ENCODE results near the gene NADSYN1. TPM values are rescaled to one million over a fixed set of nuclear protein-coding genes. Genes with fewer than 3 reads are reported as not detected.

NADSYN1 gene
- total RNA-seq, 2 experiments from 2014 or later = 76.6 to 78.9 TPM

DNA sequence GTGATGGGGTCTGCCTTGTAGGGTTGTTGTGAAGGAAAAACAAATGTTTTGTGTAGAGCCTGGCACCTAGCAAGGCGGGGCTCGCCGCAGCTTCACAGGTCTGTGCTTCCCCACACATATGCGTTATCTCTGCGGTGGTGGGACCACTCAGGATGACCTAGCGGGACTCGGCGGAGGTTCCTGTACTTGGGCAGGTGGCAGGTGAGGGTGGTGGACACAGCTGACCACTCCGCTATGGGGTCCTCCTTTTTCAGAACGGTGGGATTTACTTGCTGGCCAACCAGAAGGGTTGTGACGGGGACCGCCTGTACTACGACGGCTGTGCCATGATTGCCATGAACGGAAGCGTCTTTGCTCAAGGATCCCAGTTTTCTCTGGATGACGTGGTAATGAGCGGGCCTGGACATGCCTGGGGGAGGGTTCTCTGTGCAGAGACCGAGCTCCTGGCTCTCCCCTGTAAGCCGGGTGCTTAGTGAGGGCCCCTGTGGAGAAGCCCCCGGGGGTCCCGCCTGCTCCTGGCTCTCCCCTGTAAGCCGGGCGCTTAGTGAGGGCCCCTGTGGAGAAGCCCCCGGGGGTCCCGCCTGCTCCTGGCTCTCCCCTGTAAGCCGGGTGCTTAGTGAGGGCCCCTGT, 21.3 kb downstream of the NADSYN1 start:
- Mint-ChIP-seq H3K4me1 (ENCODE audit: low read depth) (no peaks in the 10 kb centered on the region), H3K27me3 (ENCODE audit: low read depth) (no peaks in the 10 kb centered on the region), H3K27ac (no peak overlapping the region), H3K36me3 (ENCODE audit: low read depth) (peaks cover 27% of the 10 kb centered on the region), H3K9me3 (no peaks in the 10 kb centered on the region), H3K4me3 (no peak overlapping the region)
- intact Hi-C loops (cut with micrococcal nuclease) = no loop called here
- no peak for DNase-seq
- CTCF ChIA-PET = no interaction called here

GRCh38 chr11:71474771-71475483, 21.9 kb downstream of the NADSYN1 start:
- Mint-ChIP-seq H3K27me3 (ENCODE audit: low read depth) (no peaks in the 10 kb centered on the region), H3K27ac (no peak overlapping the region), H3K36me3 (ENCODE audit: low read depth) (peaks cover 33% of the 10 kb centered on the region), H3K4me3 (no peak overlapping the region), H3K4me1 (ENCODE audit: low read depth) (no peaks in the 10 kb centered on the region), H3K9me3 (no peaks in the 10 kb centered on the region)
- DNase-seq = no peak
- CTCF ChIA-PET = no interaction called here
- intact Hi-C loops (cut with micrococcal nuclease) = no loop called here

GRCh38 chr11:71476031-71476430, 23.0 kb downstream of the NADSYN1 start:
- Mint-ChIP-seq H3K4me1 (ENCODE audit: low read depth) (no peaks in the 10 kb centered on the region), H3K36me3 (ENCODE audit: low read depth) (peaks cover 34% of the 10 kb centered on the region), H3K27ac (no peak overlapping the region), H3K4me3 (no peak overlapping the region), H3K9me3 (no peaks in the 10 kb centered on the region), H3K27me3 (ENCODE audit: low read depth) (no peaks in the 10 kb centered on the region)
- no peak for DNase-seq
- CTCF ChIA-PET = no interaction called here
- intact Hi-C loops (cut with micrococcal nuclease) = no loop called here

GRCh38 chr11:71476926-71477640, 24.1 kb downstream of the NADSYN1 start:
- Mint-ChIP-seq H3K27ac (no peak overlapping the region), H3K27me3 (ENCODE audit: low read depth) (no peaks in the 10 kb centered on the region), H3K4me3 (no peak overlapping the region), H3K9me3 (no peaks in the 10 kb centered on the region), H3K36me3 (ENCODE audit: low read depth) (peaks cover 34% of the 10 kb centered on the region), H3K4me1 (ENCODE audit: low read depth) (no peaks in the 10 kb centered on the region)
- CTCF ChIA-PET = no interaction called here
- intact Hi-C loops (cut with micrococcal nuclease) = no loop called here
- no peak for DNase-seq

- H3K36me3 Mint-ChIP-seq (ENCODE audit: low read depth) = peaks cover 33% of the 10 kb centered on the region
- no peaks in the 10 kb centered on the region for H3K4me1 Mint-ChIP-seq (ENCODE audit: low read depth)
- H3K27ac Mint-ChIP-seq = no peak overlapping the region
- no peak overlapping the region for H3K4me3 Mint-ChIP-seq
- DNase-seq = no peak
- no peaks in the 10 kb centered on the region for H3K9me3 Mint-ChIP-seq
- intact Hi-C loops (cut with micrococcal nuclease) = no loop called here
- H3K27me3 Mint-ChIP-seq (ENCODE audit: low read depth) = no peaks in the 10 kb centered on the region
- CTCF ChIA-PET = no interaction called here
These were observed 24.9 kb downstream of the NADSYN1 start for GRCh38 chr11:71477641-71478527.

- Mint-ChIP-seq H3K9me3 (no peaks in the 10 kb centered on the region), H3K36me3 (ENCODE audit: low read depth) (peaks cover 38% of the 10 kb centered on the region), H3K27me3 (ENCODE audit: low read depth) (no peaks in the 10 kb centered on the region), H3K4me3 (no peak overlapping the region), H3K4me1 (ENCODE audit: low read depth) (no peaks in the 10 kb centered on the region), H3K27ac (no peak overlapping the region)
- DNase-seq = no peak
- intact Hi-C loops (cut with micrococcal nuclease) = no loop called here
- CTCF ChIA-PET = no interaction called here
These were observed 25.5 kb downstream of the NADSYN1 start for GRCh38 chr11:71478528-71478840.

- no peak for DNase-seq
- Mint-ChIP-seq H3K36me3 (ENCODE audit: low read depth) (peaks cover 59% of the 10 kb centered on the region), H3K9me3 (no peaks in the 10 kb centered on the region), H3K27me3 (ENCODE audit: low read depth) (no peaks in the 10 kb centered on the region), H3K4me3 (no peak overlapping the region), H3K4me1 (ENCODE audit: low read depth) (no peaks in the 10 kb centered on the region), H3K27ac (no peak overlapping the region)
- CTCF ChIA-PET = no interaction called here
- intact Hi-C loops (cut with micrococcal nuclease) = no loop called here
These were observed 28.3 kb downstream of the NADSYN1 start for GRCh38 chr11:71481101-71481960.

DNA sequence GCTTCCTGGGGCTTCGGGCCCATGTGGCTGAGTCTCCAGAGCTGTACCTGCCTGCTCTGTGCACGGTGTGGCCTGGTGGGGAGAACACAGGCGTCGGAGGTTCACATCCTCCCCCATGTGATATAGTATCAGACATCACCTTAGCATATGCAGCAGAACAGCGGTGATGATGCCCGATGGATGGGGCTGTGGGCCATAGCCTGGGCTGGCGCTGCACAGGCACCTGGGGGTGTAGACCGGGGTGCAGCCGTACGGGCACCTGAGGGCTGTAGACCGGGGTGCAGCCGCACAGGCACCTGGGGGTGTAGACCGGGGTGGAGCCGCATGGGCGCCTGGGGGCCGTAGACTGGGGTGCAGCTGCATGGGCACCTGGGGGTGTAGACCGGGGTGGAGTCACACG, 29.2 kb downstream of the NADSYN1 start:
- CTCF ChIA-PET = no interaction called here
- no peak for DNase-seq
- Mint-ChIP-seq H3K4me3 (no peak overlapping the region), H3K27me3 (ENCODE audit: low read depth) (no peaks in the 10 kb centered on the region), H3K9me3 (no peaks in the 10 kb centered on the region), H3K36me3 (ENCODE audit: low read depth) (peaks cover 58% of the 10 kb centered on the region), H3K27ac (no peak overlapping the region), H3K4me1 (ENCODE audit: low read depth) (no peaks in the 10 kb centered on the region)
- intact Hi-C loops (cut with micrococcal nuclease) = no loop called here

DNA sequence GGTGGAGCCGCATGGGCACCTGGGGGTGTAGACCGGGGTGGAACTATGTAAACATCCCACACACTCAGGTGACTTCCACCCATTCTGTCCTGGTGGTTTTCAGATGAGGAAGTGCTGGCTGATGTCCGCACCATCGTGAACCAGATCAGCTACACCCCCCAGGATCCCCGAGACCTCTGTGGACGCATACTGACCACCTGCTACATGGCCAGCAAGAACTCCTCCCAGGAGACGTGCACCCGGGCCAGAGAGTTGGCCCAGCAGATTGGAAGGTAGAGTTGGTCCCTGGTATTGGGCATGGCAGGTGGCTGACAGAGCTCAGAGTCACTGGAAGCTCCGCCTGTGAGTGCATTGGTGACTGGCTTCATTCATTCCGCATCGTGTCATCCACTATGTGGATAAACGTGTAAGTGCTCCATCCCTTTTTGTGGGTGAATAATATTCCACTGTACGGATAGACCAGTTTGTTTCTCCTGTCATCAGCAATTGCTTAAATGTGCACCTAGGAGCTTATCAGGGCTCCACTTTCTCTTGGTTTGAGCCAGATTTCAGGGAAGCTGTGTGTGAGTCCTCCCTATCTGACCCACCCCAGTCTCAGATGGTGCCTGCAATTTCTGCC, 29.9 kb downstream of the NADSYN1 start:
- no peak for DNase-seq
- intact Hi-C loops (cut with micrococcal nuclease) = no loop called here
- CTCF ChIA-PET = no interaction called here

GRCh38 chr11:71483692-71484091, 30.7 kb downstream of the NADSYN1 start:
- peaks cover 9% of the 10 kb centered on the region for H3K4me1 Mint-ChIP-seq (ENCODE audit: low read depth)
- H3K27ac Mint-ChIP-seq = no peak overlapping the region
- H3K36me3 Mint-ChIP-seq (ENCODE audit: low read depth) = peaks cover 57% of the 10 kb centered on the region
- no peak for DNase-seq
- no peak overlapping the region for H3K4me3 Mint-ChIP-seq
- no peaks in the 10 kb centered on the region for H3K27me3 Mint-ChIP-seq (ENCODE audit: low read depth)
- intact Hi-C loops (cut with micrococcal nuclease) = no loop called here
- H3K9me3 Mint-ChIP-seq = no peaks in the 10 kb centered on the region
- CTCF ChIA-PET = no interaction called here

More for the DNA sequence above, 29.9 kb downstream of the NADSYN1 start:
- no peaks in the 10 kb centered on the region for H3K9me3 Mint-ChIP-seq
- H3K27ac Mint-ChIP-seq = no peak overlapping the region
- no peaks in the 10 kb centered on the region for H3K27me3 Mint-ChIP-seq (ENCODE audit: low read depth)
- peaks cover 56% of the 10 kb centered on the region for H3K36me3 Mint-ChIP-seq (ENCODE audit: low read depth)
- H3K4me1 Mint-ChIP-seq (ENCODE audit: low read depth) = peaks cover under 1% of the 10 kb centered on the region
- no peak overlapping the region for H3K4me3 Mint-ChIP-seq

DNA sequence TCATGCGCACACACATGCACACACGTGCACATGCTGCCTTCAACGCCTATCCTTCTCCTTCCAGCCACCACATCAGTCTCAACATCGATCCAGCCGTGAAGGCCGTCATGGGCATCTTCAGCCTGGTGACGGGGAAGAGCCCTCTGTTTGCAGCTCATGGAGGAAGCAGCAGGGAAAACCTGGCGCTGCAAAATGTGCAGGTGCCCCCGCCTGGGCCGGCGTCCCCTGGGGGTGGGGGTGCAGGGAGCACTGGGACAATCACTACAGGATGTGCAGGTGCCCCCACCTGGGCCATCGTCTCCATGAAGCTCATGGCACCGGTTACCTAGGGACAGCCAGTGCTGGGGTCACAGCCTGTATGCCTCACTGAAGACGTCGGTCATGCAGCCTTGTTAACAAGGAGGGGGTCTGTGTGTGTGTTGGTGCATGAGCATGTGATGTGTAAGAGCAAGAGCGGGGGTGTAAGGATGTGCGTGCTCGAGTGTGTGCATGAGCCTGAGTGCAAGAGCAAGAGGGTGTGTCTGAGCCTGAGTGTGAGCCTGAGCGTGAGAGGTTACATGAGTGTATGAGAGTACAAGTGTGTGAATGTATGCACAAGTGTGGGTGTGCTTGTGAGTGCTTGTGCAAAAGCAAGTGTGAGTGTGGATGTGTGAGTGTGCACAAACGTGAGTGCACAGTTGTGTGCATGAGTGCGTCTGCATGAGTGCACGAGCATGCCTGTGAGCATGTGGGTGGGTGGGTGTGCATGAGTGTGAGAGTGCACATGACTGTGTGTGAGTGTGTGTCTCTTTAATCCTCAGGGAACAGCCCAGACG, 31.5 kb downstream of the NADSYN1 start:
- H3K36me3 Mint-ChIP-seq (ENCODE audit: low read depth) = peaks cover 59% of the 10 kb centered on the region
- no peak for DNase-seq

More for the DNA sequence above, 31.5 kb downstream of the NADSYN1 start:
- Mint-ChIP-seq H3K27me3 (ENCODE audit: low read depth) (no peaks in the 10 kb centered on the region), H3K9me3 (no peaks in the 10 kb centered on the region), H3K4me3 (no peak overlapping the region), H3K27ac (no peak overlapping the region), H3K4me1 (ENCODE audit: low read depth) (peaks cover 17% of the 10 kb centered on the region)
- intact Hi-C loops (cut with micrococcal nuclease) = no loop called here
- CTCF ChIA-PET = no interaction called here
